T-helper 2 cell treated with Interferon-gamma antibody and Interleukin-4, amounts not matched to agents 100 ng/mL and 5 ng/mL, for 36 hours (primary cell): ENCODE data around the gene PRKCH. TPM values are rescaled to one million over a fixed set of nuclear protein-coding genes. Genes with fewer than 3 reads are reported as not detected.

Source experiments
- intact Hi-C: fragments of 100-400 bp; cut with micrococcal nuclease; formaldehyde crosslinking; loops from one replicate; pipeline ENCODE4 v1.15.1; 2023
- total RNA-seq: library from RNA; stranded (reverse); gene quantifications from 2 replicates; pipeline ENCODE4 v1.2.3, GENCODE V29; 2022

PRKCH gene
- total RNA-seq, 1 donor from 2014 or later: 169 TPM

DNA sequence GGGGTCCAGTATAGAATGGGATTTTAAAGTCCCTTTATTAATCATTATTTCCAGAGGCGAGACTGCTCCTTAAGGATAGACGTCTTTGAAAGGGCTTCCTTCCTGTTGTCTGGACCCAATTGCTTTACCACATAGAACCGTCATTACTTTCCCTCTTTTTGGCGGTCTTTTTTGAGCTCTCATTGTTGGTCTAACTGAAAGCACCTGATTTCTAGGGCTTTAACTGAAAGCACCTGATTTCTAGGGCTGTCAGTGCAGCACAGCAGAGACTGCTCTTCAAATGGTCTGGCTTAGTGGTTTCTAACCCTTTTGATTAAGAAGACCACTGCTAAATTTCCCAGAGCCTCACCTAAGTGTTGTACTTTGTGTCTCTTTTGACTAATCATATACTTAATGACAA lies 95.8 kb downstream of the PRKCH start:
- intact Hi-C loops: loop anchor here (5.0 kb wide), 1 partner anchor 35 kb away; no protein-coding TSS in a partner anchor

DNA sequence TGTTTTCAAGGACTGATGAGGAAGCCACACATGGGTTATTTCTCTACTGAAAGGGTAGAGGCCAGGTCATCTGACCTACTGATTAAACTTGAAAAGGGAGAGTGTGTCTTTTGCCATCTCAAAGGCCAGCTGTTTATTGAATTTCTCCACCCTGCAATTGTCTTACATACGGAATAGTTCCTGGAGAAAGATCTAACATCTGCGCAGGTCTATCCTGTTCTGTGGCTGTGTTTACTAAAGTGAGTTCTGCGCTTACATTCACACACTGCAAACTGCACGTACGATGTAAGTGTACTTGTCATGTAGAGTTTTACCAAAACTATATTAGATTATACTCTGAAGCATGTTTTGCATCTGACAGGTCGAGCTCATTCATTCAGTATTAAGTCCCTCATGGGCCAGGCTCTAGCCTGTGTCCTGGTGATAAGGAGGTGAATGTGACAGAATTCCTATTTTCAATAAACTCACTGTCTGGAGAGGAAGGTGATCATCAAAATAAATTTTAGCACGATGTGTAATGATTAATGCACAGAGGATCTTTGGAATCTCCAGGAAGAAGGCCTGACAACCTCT lies 96.6 kb downstream of the PRKCH start:
- intact Hi-C loops: loop anchor here (5.0 kb wide), 1 partner anchor 34 kb away; no protein-coding TSS in a partner anchor

- intact Hi-C loops: loop anchor here (5.0 kb wide), 1 partner anchor 34 kb away; no protein-coding TSS in a partner anchor
Observed at GRCh38 chr14:61418746-61419145, 97.4 kb downstream of the PRKCH start.

DNA sequence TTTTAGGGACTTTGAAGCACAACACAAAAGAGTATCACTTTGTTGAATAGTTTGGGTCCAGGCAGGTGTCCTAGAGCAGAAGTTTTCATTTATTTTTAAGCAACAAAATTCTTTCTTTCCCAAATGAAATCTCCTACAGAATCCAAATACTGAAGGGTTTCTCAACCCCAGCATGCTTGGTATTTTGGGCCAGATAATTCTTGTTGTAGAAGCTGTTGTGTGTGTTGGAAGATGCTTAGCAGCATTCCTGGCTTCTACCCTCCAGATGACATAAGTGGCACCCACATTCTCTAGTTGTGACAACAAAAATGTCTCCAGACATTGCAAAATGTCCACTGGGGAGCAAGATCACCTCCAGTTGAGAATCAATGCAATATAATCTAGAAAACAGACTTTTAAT lies 97.8 kb downstream of the PRKCH start:
- intact Hi-C loops: loop anchor here (5.0 kb wide), 1 partner anchor 33 kb away; no protein-coding TSS in a partner anchor

- intact Hi-C loops: loop anchor here (2.0 kb wide), 1 partner anchor 14 kb away; no protein-coding TSS in a partner anchor
Observed at GRCh38 chr14:61420326-61420725, 98.9 kb downstream of the PRKCH start.

GRCh38 chr14:61421212-61421923 lies 100.0 kb downstream of the PRKCH start:
- intact Hi-C loops: loop anchor here (2.0 kb wide), 1 partner anchor 15 kb away; no protein-coding TSS in a partner anchor

DNA sequence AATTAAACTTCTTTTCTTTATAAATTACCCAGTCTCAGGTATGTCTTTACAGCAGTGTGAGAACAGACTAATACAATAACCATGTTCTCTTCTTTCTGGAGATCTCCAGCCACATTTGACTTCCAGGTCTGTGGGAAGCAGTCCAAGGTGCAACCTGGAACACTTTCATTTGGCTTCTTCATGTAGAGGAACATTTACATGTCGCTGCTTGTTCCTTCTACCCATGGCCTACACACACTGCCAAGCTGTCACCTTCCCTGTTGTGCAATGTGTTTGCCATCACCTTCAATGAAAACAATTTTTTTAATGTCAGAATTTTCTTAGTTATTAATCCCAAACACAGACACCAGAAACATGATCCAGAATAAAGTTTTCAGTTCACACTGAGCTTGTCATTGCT lies 104.7 kb downstream of the PRKCH start:
- intact Hi-C loops: no loop called here

DNA sequence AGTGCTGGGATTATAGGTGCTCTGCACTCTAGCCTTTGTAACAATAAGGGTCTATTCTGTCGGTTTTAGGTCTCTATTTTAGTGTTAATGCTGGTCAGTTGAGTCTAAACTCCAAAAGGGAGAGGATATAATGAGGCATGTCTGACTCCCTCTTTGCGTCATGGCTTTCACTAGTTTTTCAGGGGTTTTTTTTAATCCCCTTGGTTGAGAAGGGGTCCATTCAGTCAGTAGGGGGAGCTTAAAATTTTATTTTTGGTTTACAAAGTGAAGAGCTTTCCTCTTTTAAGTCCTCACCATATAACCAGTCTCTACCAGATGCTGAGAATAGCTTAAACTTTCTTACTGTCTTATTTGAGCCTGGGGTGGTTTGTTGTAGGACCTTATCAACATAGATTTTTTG lies 106.9 kb downstream of the PRKCH start:
- intact Hi-C loops: no loop called here

DNA sequence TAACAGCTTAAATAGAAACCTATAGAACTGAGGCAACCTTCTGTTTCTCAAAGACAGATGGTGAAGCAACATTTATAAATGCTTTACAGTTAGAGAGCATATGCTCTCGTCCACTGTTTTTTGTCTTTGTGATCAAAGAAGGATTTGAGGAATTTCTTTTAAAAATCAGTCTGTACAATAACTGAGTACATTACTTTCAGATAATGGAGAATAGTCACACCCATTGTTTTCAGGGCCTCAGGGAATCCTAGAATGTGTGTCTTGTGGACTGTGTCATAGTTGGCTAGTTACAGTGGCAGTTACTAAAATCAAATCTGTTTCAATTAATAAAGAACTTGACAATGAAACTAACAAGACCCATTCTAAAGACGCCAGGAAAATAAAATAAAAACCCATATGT lies 107.9 kb downstream of the PRKCH start:
- intact Hi-C loops: no loop called here

DNA sequence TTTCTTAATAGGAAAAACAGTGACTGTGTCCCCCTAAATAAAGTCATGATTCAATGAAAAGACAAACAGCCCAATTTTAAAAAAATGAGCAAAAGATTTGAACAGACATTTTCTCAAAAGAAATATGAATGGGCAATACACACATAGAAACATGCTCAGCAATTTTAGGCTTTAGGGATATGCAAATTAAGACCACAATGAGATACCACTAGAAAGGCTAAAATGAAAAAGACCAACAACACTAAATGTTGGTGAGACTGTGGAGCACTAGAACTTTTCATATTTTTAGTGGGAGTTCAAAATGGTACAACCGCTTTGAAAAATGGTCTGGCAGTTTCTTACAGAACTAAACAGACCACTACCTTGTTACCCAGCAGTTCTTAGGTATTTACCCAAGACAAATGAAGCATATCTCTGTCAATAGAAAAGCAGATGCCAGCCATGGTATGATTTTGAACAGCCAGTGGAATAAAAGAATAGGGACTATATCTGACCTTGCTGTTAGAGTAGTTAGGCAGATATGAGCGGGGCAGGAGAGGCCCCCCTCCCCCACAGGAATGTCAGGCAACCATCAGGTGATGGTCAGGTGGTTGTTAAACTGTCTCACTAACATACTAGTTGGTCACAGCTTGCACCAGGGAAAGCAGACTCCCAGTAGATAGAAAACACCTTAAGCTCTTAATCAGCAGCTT lies 108.8 kb downstream of the PRKCH start:
- intact Hi-C loops: no loop called here

DNA sequence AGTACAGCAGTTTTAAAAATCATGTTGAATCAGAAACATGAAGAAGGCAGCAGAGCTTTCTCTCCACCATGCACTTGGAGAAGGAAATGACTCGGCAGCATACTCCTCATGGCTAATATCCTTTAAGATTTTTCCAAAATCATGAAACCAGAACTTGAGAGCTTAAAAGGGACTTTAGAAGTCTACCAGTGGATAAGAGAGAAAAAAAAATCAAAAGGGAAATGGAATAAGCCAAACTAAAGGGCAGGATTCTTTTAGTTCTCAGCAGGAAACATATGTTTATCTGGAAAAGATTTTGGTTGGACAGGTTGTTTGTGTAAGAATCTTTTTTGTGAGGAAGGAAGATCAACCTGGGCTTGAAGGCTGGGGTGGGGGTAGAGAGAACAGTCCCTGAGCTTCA lies 111.8 kb downstream of the PRKCH start:
- intact Hi-C loops: no loop called here

DNA sequence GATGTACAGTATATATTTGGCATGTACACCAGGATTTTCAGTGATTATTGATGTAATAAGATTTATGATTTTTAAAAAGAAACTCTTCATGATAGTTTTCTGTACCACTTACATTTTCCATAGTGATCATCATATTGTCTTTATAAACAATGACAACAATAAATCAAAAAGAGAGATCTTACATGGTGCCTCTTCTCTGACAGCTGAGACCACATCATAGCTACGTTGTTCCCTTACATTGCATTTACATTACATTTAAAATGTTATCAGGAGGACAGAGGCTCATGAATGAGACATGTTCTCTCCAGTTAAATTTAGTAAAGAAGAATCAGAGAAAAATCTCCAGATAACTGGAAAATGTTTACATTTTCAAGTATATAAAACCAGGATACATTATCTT lies 112.4 kb downstream of the PRKCH start:
- intact Hi-C loops: no loop called here

- intact Hi-C loops: no loop called here
Observed at GRCh38 chr14:61434311-61434710, 112.9 kb downstream of the PRKCH start.

- intact Hi-C loops: no loop called here
Observed at GRCh38 chr14:61435563-61436337, 114.4 kb downstream of the PRKCH start.

- intact Hi-C loops: no loop called here
Observed at GRCh38 chr14:61437381-61437780, 116.0 kb downstream of the PRKCH start.

DNA sequence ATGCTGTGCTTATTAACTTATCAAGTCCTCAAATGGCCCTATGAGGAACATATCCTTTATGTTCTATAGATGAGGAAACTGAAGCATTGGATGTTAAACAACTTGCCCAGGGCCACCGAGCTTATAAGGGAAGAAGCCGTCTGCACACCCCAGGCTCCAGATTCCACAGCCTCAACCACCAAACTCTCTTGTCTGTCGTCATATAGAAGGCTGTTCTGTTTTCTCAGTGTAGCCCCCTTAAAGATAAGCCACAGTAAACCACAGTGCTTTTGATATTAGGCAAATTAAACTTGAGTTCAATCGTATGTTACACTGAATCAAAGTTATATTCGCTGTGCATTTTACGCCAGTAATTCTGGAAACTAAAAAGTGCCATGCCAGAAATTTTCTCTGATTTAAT lies 116.7 kb downstream of the PRKCH start:
- intact Hi-C loops: no loop called here

GRCh38 chr14:61438497-61438859 lies 117.1 kb downstream of the PRKCH start:
- intact Hi-C loops: no loop called here

DNA sequence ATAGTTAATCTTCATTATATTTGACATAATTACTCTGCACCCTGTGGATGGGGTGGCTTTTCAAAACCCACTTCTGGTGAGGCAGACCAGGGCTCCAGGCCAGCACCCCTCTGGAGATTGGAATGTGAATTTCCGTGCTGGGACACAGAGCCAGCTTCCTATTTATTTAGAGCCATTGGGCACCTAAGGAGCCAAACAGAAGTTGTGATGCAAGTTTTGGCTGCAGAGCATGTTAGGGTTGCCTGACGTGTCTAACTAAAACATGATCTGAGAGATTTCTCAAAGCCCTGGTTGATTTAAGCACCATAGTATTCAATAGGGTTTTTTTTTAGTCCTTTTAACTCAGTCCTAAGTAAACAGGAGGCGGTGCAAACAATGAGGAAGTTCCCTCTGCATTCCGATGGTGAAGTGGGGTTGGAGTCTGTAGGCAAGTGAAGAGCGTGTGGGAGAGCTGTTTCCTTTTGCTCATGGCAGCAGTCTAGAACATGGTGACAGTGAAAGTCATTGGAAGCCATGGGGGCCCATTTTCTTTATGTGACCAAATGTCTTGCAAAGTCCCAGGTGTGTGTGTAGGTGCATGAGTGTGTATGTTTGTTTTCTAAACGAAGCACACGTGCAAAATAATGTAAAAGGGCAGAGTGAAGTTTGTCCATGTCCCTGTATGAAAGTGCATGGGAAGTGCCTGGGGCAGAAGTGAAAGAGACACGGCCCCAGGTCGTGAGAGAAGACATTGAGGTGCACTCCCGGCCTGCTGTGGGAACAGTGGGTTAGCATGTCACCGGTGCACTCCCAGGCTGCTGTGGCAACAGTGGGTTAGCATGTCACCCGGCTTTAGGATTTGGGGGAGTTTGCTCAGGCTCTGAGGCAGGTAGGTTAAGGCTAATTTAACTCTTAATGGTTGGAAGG lies 117.7 kb downstream of the PRKCH start:
- intact Hi-C loops: no loop called here

DNA sequence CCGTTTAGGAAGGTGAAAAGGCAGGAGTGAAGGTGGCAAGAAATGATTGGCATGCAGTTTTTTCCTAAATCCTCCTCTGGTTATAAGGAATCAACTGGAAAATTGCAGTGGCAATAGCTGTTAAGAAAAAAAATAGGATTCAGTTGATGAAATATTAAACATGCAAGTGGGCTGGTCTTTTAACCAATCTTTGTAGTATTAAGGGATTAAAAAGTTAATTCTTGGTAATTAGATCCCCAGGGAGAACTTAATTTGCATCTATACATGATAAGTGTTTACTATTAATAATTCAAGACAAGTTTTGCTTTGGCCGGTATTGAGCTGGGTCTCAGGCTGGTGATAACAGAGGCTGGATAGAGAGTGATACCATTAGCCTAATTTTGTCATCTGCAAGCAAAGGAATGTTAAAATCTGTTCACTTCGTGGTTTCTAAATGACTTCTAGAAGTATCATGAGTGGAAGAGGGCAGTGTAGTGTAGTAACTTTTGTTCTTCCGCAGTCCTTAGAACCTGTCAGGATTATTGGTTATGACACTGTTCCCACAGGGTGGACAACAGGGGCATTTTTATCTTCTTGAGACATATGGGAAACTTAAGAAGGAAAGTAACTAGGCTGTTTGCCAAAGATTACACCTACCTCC lies 118.5 kb downstream of the PRKCH start:
- intact Hi-C loops: no loop called here

DNA sequence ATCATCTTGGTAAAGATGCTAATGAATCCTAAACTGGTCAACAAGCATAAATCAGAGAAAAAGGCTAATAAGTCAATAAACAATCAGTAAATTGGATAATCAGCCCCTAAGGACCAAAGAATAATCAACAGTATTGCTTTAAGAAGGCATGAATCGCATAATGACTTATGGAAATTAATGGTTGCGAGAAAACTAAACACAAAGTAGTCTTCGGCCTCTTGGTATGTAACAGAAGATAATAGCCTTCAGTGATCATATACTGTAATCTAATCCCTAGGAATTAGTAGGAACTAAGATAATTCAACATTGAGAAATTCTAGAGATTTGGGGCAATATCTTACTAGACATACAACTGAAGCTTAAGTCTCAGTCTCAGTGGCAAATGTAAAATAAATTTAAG lies 122.1 kb downstream of the PRKCH start:
- intact Hi-C loops: no loop called here
